22Rv1 (cell line): ENCODE data around the gene MARCHF7.

Experiments used
- H3K27ac ChIP-seq: fragments of 450-650 bp; 2 replicates; pipeline ENCODE4 v1.5.1; 2017
- CTCF ChIP-seq: fragments of 450-650 bp; IDR thresholded peaks from 2 replicates; pipeline ENCODE4 v1.5.1; 2017; ENCODE audit warnings: mild to moderate bottlenecking
- ZFX ChIP-seq: fragments of 450-650 bp; IDR thresholded peaks from 2 replicates; pipeline ENCODE4 v1.6.1; 2017; ENCODE audit warnings: antibody characterized with exemption, borderline replicate concordance

MARCHF7 gene

GRCh38 chr2:159760326-159760725 is 48.0 kb downstream of the MARCHF7 start:
- H3K27ac ChIP-seq = no peak overlapping the region
- TF ChIP-seq ZFX = no peak
- no peak for TF ChIP-seq CTCF

- H3K27ac ChIP-seq = no peak overlapping the region
- TF ChIP-seq ZFX = no peak
- TF ChIP-seq CTCF = no peak
Measured at GRCh38 chr2:159762075-159762474, 49.8 kb downstream of the MARCHF7 start.
